HG03439 (cell line): Measurements from ENCODE around the gene CNGA3.
"Not testable (repeated sequence)": the region's sequence is repeated elsewhere in the genome, so short reads cannot be mapped to it uniquely, and the experiment has no call there.

Experiments
- ATAC-seq: cut with Tn5 transposase; IDR thresholded peaks from one replicate; pipeline ENCODE4 v1.9.1; 2021; ENCODE audit warnings: mild to moderate bottlenecking, moderate library complexity; ENCODE audit not compliant: unreplicated experiment

Gene CNGA3

DNA sequence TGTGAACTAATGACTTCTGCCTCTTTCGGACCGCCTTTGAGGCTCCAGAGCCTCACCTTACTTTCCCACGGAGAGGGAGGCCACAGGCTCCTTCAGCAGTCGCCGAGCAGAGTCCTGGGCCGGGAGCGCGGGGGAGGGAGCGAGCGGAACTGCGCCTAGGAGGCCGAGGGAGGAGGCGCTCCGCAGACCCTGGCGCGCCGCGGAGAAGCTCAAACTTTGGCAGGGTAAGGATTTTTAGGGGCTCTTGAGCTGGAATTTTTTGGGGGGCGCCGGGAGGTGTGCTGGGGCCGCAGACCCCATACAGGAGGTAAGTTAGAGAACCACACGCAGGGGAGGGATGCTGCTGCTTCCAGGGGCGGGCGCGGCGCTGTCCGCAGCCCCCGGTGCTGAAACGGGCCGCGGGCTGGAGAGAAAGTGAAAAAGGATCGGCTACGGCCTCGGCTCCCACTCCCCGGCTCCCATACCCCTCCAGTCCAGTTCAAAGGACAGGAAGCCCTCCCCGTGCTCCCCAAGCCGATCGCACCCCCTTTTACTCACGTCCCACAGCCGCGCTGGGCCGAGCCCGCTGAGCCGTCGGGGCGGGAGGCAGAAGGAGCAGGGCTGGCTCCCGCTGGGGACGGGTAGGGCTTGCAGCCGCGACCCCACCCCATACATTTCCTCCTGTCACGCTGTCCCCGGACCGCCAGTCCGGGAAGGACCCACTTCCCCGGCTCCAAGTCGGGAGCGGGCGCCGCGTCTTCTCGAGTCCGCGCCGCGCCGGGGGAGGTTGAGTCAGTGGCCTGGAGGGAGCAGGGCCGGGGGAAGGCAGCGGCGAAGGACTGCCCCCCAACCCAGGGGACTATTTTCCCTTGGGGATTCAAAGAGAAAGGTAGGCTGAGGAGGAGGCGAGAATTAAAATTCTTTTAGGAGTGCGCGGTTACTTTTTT lies at the start of gene CNGA3:
TSS of gene CNGA3 (plus strand) at position 146 of the 926 bp plus-strand sequence. CDS start 23,520 bp downstream, outside the sequence.
- ATAC-seq = no peak

DNA sequence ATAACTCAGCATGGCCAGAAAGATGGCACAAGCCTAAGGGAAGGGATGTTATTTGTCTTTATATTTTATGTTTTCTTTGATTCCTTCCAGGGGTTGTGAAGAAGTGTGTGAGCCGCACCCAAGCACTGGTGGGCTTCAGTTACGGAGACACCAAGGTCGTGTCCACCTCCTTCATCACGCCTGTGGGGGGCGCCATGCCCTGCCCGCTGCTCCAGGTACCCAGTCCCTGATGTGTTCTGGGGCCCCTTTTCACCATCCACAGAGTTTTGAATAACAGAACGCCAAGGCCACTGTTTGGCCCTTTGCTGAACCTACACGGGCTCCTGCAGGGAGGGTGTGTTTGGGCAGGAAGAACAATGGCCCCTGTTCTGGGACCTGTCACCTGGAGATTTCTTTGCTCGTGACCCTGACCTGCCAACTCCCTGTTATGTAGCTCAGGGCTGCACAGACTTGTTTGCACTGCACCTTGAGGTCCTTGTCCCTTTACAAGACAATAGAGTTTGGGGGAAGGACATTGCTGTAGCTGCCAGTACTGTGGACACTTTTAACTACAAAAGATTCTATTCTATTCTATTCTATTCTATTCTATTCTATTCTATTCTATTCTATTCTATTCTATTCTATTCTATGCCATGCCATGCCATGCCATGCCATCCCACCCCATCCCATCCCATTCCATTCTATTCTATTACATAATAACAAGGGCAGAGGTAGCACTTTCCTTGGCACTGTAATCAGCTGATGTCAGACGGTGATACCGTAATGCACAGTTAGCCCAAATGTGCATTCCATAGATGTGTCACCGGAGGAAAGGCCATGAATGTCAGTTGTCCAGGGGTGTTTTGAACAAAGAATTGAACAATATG lies 48.2 kb upstream of the CNGA3 start:
- ATAC-seq = no peak

DNA sequence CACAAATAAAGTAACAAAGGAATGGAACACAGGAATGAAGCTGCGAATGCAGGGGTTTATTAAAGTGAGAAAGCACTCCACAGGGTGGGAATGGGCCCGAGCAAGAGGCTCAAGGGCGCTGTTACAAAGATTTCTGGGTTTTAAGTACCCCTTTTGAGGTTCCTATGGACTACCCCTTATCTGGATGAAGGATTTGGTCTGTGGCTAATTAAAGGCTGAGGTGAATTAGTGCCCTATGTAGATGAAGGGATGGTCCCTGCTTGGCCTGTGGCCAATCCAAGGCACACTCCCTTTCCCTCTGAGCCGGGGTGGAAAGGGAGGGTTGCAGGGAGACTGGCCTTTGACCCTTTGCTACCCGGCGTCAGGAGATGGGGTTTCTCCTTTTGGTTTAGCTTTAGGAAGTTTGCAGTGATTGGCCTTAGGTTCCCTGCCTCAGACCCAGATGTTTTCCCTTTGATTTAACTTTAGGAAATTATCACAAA lies 47.5 kb upstream of the CNGA3 start:
- no peak for ATAC-seq

DNA sequence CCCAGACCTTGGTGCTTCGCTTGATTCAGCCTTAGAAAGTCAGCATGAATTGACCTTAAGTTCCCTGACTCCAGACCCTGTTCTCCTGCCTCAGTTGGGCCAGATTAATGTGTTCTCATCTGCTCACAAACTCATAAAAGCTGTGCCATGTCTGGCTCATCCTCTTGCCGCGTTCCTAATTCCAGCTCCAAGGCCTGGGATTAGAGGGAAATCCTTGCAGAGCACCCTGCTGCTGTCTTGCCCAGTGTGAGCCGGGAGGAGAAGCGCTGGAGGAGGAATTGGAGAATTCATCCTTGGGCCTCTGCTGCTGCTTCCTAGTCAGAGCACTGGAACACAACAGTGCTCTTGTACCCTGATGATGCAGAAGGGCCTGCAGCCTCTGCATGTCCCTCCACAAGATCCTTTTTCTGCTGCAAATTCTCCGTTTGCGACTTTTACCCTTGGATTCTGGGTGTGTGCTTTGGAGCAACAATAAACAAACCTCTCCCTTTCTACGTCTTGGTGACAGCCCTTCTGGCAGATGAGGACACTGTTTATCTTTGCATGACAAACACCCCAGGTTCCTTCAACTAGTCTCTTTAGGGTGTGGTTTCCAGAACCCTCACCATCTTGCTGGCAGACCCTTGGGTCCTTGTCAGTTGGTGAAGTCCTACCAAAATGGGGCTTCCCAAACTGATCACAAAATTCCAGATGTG lies 46.9 kb upstream of the CNGA3 start:
- ATAC-seq = no peak

DNA sequence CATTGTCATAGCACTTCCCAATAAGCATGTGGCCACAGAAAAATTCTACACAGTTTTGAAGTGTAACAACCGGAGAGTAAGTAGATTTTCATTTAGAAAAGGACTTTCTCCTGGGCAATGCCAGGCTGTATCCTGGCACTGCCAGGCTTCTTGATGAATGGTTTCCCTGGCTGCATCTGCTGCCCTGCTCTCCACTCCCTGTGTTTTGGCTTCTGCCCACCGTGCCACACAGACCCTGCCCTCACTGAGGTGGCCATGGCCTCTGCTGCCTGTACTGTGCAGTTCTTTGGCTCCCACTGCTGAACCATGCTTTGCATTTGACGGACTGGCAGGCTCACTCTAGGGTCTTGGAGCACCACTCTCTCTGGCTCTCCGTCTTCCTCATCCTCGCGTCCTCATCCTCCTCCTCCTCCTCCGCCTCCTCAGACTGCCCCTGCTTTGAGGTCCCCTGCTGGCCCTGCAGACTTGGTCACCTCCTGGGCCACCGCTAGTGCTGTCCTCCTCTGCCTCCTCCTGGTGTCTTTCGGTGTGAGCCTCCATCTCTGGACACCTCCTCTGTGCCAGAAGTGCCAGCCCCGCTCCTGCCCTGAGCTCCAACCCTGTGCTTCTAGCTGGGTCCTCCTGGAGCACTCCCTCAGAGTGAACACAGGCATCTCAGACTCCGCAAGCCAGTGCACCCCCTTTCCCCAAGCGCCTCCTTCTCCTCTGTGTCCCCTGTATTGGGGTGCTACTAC lies 45.9 kb upstream of the CNGA3 start:
- ATAC-seq = no peak

DNA sequence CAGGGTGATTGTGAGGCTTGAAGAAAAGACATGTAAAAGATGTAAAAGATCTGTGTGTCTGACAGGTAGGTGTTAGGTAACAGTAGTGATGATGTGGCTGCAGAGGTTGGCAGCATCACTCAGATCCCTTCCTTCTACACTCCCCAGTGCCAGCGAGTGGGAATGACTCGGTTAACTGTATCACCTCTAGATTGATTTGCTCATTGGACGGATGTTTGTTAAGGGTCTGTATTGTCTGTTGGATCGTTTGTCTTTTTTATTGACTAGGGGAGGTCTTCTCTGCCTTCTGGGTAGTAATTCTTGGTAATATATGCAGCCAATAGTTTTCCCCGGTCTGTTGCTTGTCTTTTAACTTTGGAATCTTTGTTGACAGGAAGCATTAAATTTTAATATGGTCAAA lies 44.8 kb upstream of the CNGA3 start:
- ATAC-seq = no peak

DNA sequence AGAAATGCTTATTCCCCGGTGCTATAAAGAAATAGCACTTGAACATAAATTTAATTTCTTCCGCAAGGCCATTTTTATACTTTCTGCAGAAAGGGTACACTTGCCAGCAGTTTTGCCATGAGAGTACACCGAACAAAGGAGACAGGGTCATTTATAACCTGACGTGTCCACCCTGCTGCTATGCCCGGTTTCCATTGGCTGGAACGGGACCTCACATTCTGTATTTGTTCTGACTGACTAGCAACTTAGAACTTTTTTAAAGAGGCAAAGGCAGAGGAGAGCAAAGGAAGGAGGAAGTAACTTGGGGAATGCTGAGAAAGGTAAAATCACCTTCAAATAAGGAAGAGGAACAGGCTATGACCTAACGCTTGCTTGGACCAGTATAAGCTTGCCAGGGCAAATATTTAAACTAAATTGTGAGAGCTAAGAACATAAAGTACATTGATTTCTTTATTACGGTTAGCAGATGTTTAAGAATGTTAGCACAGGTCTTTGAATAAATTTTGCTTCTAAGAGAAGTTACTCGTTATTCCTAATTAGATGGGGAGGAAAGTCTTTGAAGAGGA lies 39.0 kb upstream of the CNGA3 start:
- ATAC-seq = not testable (repeated sequence)

DNA sequence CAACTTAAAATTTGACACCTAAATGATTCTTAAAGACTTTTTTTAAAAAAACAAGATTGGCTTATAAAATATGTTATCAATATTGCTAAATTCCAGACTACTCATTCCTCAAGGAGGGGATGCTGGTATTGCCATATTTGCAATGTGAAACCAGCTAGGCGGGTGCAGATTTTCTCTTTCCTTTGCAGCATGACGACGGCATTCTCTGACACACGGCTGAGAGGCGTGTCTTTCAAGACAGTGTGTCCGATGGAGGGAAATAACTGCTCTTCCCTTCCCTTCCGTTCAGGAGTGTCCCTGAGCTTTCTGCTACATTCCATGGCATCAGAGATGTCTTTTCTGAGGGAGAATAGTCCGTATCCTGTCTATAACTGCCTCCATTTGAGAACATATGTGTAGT lies 38.2 kb upstream of the CNGA3 start:
- ATAC-seq = no peak

DNA sequence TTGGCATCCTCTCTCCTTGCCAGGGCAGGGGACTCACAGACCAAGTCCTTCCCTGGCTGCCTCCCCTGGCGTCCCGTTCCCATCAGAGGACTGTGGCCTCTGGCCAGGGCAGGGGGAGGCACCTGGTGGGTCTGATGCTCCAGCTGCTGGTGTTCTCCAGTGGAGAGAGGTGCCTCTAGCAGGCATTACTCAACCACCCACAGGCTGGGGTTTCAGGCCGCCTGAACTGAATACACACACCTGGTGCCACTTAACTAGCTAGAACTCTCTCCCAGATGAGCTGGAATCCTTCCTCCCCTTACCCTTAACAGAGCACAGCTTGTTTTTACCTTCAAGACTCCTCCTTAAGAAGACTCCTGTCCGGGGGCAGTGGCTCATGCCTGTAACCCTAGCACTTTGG lies 37.7 kb upstream of the CNGA3 start:
- ATAC-seq = no peak

DNA sequence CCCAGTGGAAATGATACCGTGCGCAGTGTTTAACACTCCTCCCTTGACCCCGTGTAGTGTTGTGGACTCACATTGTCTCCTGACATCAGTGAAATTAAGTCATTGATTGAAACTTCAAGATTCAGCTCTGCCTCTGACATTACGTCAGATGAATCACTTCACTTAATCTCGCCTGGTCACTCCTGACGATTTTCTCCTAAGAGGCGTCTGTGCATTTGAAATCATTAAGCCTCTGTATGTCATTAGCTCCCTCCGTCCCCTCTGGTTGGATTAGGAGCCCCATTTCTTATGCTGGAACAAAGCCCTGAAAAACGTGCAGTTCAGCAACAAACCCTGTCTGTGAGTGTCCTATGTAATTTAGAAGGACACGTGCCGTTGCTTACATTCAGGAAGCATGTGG lies 36.7 kb upstream of the CNGA3 start:
- ATAC-seq = no peak

DNA sequence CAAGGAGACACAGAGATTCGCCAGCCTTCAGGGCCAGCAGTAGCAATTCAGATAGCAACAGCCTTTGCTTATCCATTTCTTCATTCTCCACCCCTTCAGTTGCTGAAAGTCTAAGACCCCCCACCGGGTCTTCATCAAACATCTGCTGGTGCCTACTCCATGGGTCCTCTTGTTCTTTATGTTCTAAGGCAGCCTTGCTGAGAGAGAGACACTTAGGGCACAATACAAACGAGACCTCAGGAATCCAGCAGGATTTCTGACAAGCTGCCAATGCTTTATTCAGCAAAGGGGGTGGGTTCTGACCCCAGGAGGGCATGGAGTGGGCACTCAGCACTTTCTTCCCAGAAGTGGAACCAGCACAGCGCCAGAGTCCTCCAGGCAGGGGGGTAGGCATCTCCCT lies 36.2 kb upstream of the CNGA3 start:
- ATAC-seq = no peak

DNA sequence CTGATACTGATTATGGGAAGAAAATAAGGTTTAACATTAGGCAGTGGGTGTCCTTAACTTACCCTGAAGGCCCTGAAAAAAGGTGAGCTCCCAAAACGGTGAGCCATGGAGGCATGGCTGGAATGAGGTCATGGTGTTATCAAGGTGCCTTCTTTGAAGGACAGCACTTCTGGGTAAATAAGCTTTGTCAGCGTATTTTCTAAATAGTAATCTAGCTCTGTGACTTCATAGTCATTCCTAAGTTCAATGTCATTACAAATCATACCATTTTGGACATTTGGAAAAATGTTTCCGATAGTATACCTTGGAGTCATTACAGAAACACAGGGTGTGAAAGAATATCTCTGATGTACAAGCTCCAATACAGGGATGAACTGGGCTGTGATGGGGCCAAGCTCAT lies 35.2 kb upstream of the CNGA3 start:
- ATAC-seq = no peak

DNA sequence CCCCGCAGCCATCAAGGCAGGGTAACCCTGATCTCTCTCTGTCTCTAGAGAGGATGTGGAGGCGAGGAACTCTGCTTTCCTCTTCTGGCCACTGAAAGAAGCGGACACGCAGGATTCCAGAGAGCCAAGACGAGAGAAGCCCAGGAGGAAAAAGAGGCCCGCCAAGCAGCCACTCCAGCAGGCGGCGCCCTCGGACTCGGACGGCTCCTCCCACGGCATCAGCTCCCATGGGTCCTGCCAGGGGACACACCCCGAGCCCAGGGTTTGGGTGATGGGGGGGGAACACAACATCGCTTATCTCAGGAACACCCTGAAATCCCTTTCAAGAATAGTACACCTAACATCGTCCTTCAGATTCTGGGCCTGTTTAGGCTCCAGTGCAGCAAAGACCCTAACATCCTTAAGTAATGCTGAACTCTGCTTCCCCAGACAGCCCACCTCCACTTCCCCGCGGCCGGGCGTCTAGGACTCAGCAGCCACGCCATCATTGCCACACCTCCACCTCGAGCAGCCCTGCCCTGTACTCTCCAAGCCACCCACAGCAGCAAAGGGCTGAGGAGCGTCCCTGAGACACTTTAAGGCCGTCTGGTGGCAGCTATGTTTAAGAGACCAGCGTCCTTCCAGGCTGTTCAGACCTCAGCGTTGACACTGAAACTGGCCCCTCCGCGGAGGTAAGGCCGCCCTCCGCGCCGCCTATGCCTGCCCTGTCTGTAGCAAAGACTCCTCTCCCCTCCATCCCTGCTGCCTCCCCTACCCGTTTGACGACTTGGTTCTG lies 34.3 kb upstream of the CNGA3 start:
- ATAC-seq = no peak

DNA sequence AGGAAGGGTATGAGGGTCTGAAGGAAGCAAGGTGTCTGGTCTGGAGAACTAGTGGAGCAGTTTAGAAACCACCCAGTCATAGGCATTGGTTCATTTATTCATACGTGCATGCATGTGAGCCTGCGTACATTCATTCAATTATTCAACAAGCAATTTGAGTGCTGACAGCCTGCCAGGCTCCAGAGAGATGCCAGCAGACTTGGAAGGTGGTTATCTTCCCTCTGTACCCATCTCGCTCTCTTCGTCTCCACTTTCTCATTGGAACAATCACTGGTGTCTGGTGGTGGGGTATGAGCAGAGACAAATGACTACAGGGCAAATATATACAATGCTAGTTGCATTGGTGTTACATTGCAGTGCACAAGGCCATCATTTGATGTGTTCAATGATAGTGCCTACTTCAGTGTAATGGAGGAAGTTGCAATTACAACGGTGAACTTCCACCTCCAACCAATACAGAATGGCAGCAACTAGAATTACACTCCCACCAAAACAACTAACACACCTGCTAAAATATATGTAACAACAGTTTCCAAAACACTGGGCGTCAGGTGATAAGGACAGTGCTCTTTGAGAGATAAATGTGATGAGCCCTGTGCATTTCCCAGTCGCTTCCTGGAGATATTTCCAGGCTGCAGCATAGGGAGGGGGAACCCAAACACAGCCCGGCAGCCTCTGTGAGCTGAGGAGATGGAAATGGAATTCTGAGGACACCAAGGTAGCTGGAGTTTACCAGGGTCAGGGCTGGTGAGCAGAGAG lies 32.6 kb upstream of the CNGA3 start:
- no peak for ATAC-seq

DNA sequence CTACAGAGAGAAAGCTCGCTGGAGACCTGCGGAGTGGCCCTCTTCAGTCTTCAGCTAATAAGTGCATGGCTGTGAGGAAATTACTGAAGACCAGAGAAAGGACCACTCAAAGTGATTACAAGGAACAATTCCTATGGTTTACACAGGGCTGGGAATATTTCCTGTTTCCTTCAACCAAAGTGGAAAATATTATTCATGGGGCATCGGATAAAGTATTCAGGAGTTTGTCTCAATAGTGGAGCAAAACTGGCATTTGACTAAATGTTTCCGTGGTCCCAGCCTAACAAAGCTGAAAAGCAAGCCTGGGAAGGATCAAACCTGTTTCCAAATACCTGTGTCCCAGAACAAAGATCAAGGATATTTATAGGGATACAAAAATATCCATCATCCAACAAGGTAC lies 32.0 kb upstream of the CNGA3 start:
- ATAC-seq = no peak

DNA sequence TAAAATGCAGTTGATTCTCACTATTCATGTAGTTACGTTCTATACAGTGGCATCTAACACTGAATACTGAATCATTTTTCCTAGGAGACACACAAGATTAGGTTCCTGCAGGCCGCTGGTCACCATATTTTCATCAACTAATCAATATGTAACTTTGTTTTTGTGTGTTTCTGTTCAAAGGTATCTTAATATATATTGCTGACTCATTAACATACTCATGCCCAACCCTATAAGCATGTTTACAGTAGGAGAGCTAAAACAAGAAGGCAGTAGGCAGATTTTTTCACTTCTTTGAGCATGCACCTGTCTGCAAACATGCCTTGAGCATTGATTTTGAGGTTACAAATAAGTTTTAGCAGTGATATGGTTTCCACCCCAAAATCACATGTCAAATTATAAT lies 30.3 kb upstream of the CNGA3 start:
- ATAC-seq = no peak

DNA sequence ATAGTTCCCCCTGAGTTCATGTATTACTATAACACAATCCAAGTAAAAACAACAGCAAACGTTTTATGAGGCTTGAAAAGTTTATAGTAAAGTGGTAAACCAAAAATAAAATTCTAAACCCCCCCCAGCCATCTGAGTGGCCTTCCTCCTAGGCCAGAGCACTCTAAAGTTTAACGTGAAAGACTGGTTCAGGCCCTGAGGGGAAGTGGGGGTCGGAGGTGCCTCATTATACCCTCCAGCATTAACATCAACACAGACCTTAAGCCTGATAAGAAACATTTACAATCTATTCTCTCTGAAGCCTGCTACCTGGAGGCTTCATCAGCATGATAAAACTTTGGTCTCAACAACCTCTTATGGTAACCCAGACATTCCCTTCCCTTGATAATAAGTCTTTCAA lies 29.0 kb upstream of the CNGA3 start:
- no peak for ATAC-seq

DNA sequence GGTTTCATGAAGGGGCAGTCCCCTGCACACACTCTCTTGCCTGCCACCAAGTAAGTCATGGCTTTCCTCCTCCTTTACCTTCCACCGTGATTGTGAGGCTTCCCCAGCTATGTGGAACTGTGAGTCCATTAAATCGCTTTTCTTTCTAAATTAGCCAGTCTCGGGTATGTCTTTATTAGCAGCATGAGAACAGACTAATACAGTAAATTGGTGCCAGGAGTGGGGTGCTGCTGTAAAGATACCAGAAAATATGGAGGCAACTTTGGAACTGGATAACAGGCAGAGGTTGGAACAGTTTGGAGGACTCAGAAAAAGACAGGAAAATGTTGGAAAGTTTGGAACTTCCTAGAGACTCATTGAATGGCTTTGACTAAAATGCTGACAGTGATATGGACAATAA lies 26.1 kb upstream of the CNGA3 start:
- not testable (repeated sequence) for ATAC-seq

DNA sequence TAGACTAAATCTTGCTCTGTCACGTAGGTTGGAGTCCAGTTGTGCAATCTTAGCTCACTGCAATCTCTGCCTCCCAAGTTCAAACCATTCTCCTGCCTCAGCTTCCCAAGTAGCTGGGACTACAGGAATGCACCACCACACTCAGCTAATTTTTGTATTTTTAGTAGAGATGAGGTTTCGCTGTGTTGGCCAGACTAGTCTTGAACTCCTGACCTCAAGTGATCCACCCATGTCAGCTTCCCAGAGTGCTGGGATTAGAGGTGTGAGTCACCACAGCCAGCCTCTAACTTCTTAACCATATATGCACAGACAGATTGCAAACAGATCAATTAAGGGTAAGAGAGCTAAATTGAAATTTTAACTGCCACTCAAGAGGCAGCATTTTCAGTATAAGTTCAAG lies 22.1 kb upstream of the CNGA3 start:
- ATAC-seq = no peak
